HUES64 (cell line): Measurements from ENCODE around the gene LEF1. TPM values are rescaled to one million over a fixed set of nuclear protein-coding genes. Genes with fewer than 3 reads are reported as not detected.

ENCODE experiments used
- H3K27ac ChIP-seq: 2 replicates; pipeline ENCODE4 v1.7.0; 2013; ENCODE audit warnings: low read depth, low read length, inconsistent platforms
- H3K27me3 ChIP-seq: 2 replicates; pipeline ENCODE4 v1.6.1; 2013; ENCODE audit warnings: mild to moderate bottlenecking, low read length; ENCODE audit not compliant: insufficient read depth
- H3K36me3 ChIP-seq: 2 replicates; pipeline ENCODE4 v1.6.1; 2013; ENCODE audit warnings: mild to moderate bottlenecking, low read length; ENCODE audit not compliant: insufficient read depth
- H3K4me1 ChIP-seq: 2 replicates; pipeline ENCODE4 v1.6.1; 2013; ENCODE audit warnings: mild to moderate bottlenecking, low read length, moderate library complexity; ENCODE audit not compliant: insufficient read depth
- H3K4me3 ChIP-seq: 2 replicates; pipeline ENCODE4 v1.5.1; 2013; ENCODE audit warnings: mild to moderate bottlenecking, low read length, moderate library complexity
- H3K9ac ChIP-seq: 2 replicates; pipeline ENCODE4 v1.6.1; 2013; ENCODE audit warnings: mild to moderate bottlenecking, low read depth, low read length
- H3K9me3 ChIP-seq: 2 replicates; pipeline ENCODE4 v1.6.1; 2013; ENCODE audit warnings: low read depth, low read length; ENCODE audit not compliant: insufficient read depth
- WGBS: fragments of 150-250, 120-280 bp; methylation state at CpG from one replicate; pipeline ENCODE4 v1.1.7; 2013; ENCODE audit warnings: missing lambda C conversion rate; 5-methylcytosine and 5-hydroxymethylcytosine counted together
- polyA plus RNA-seq, 2 experiments: library from polyadenylated mRNA; stranded (reverse); fragments of 50-300 nt; gene quantifications; one replicate each; pipeline ENCODE4 v1.2.3, GENCODE V29; 2013

The LEF1 gene
- polyA plus RNA-seq (2013, experiment 1 of 2), result 18.5 TPM
- polyA plus RNA-seq (2013, experiment 2 of 2), result 24.4 TPM

DNA sequence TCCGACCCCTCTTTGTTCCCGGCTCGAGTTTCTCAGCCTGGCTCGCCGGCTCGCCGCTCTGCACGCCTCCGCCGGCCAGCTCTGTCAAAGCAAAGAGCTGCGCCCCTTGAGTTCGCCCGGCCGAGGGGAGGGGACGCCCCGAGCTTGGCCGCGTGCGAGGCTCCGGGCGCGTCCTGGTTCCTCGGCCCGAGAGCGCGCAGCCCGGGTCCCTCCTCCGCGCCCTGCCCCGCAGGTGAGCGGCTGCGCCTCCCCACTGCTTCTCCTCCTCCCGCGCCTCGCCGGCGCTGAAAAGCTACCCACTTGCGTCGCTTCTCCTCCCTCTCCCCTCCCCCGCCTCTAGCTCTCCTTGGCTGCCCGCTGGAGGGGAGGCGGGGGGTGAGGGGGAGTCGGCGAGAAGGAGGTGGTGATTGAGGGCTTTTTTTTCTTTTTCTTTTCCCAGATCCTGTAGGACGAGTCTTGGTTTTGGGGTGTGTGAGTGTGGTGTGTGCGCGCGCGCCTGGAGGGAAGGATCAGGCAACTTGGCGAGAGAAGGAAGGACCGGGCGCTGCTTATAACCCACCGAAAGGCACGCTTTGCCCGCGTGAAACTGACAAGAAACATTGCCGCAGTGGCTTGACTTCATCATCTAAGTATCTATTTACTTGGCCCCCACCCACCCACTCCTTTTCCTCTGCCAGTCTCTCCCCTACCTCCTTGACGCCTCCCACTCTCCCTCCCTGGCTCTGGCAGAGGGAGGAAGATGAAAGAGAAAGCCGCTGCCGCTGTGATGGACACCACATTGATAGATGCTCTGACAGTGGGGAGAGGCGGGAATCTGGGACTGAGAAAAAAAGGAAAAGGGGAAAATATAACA is at the start of gene LEF1:
LEF1 (minus strand) TSS at position 262 of the 853 bp plus-strand sequence. CDS start 1,165 bp downstream, outside the sequence.
- Histone ChIP-seq H3K27ac (peak within 1 kb of the TSS; percentile 53), H3K4me1 (peaks cover 46% of the 10 kb centered on the region), H3K9ac (peak within 1 kb of the TSS; percentile 75), H3K4me3 (peak within 1 kb of the TSS; percentile 77), H3K36me3 (no peaks in the 10 kb centered on the region; the same call in 1 of the 2 replicates), H3K9me3 (no peaks in the 10 kb centered on the region), H3K27me3 (peaks cover 100% of the 10 kb centered on the region)
- 1% methylated on average over 47 of the region's 61 CpGs for WGBS

DNA sequence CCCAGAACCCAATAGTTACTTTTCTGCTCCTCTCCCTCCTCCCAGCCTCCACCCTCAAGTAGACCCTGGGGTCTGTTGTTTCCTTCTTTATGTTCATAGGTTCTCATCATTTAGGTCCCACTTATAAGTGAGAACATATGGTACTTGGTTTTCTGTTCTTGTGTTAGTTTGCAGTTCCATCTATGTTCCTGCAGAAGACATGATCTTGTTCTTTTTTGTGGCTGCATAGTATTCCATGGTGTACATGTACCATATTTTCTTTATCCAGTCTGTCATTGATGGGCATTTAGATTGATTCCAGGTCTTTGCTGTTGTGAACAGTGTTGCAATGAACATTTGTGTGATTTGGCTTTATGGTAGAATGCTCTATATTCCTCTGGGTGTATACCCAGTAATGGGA is 47.8 kb upstream of the LEF1 start:
- H3K36me3 ChIP-seq, result no peaks in the 10 kb centered on the region
- no peak overlapping the region for H3K27ac ChIP-seq
- H3K27me3 ChIP-seq, result no peaks in the 10 kb centered on the region
- no peak overlapping the region for H3K9ac ChIP-seq
- no peaks in the 10 kb centered on the region for H3K9me3 ChIP-seq
- no peaks in the 10 kb centered on the region for H3K4me1 ChIP-seq
- no peak overlapping the region for H3K4me3 ChIP-seq

DNA sequence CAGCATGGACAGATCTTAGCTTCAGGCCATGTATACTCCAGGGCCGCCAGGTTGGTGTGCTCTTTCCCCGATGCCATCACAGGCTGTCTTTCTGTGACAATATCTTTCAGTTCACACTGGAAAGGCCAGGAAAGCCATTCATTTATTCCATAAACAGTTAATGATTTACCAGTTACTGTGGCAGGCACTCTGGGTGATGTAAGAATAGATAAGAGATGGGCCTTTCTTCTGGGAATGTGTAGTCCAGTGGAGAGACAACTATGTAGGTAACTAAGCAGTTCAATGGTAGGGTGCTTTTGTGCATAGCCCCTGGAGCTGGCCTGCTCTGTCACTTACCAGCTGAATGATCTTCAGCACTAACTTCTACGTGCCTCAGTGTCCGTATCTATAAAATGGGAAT is 46.3 kb upstream of the LEF1 start:
- Histone ChIP-seq H3K9ac (no peak overlapping the region), H3K36me3 (no peaks in the 10 kb centered on the region), H3K27me3 (no peaks in the 10 kb centered on the region), H3K4me3 (no peak overlapping the region), H3K9me3 (no peaks in the 10 kb centered on the region), H3K27ac (no peak overlapping the region), H3K4me1 (no peaks in the 10 kb centered on the region)
- WGBS, result 89% methylated on average over 4 of the region's 4 CpGs

DNA sequence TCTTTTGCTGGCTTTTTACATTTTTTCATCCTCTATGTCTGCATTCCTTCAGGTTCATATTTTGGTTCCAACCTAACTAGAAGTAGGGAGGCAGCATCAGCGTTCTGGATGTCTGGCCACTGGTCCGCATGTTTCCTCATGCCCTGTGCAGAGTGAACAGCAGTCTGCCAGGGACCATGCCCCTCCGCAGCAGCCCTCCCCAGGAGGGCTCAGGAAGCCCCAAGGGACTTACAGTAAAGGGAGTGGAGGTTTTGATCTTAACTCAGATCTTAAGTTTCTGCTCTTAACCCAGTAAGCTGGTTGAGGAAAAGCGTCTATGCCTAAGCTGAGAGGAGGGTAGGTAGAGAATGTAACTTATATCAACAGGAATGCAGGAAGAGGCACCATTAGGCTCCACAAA is 45.0 kb upstream of the LEF1 start:
- no peaks in the 10 kb centered on the region for H3K4me1 ChIP-seq
- WGBS, result 84% methylated on average over 4 of the region's 4 CpGs
- H3K27ac ChIP-seq, result no peak overlapping the region
- no peak overlapping the region for H3K9ac ChIP-seq
- no peaks in the 10 kb centered on the region for H3K9me3 ChIP-seq
- no peak overlapping the region for H3K4me3 ChIP-seq
- no peaks in the 10 kb centered on the region for H3K36me3 ChIP-seq
- H3K27me3 ChIP-seq, result no peaks in the 10 kb centered on the region

DNA sequence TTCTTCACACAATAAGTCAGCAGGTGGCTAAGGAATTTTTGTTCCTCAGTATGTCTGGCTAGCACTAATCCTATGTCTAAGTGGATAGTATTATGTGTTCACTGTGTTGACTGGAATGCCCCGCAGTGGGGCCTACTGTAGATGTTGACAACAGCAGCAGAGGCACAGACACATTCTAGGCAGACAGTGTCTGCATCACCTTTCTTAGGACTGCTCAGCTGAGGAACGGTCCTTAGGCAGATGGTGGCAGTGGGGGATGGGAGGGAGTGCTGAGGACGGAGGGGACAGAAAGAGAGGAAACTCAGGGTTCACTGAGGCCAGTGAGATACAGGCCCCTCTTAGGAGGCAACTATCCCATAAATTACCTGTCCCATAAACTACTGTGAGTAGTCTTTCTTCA is 44.6 kb upstream of the LEF1 start:
- Histone ChIP-seq H3K27ac (no peak overlapping the region), H3K4me3 (no peak overlapping the region), H3K27me3 (no peaks in the 10 kb centered on the region), H3K9me3 (no peaks in the 10 kb centered on the region), H3K4me1 (no peaks in the 10 kb centered on the region), H3K36me3 (no peaks in the 10 kb centered on the region), H3K9ac (no peak overlapping the region)
- WGBS, result 66% methylated on average over 3 of the region's 3 CpGs

DNA sequence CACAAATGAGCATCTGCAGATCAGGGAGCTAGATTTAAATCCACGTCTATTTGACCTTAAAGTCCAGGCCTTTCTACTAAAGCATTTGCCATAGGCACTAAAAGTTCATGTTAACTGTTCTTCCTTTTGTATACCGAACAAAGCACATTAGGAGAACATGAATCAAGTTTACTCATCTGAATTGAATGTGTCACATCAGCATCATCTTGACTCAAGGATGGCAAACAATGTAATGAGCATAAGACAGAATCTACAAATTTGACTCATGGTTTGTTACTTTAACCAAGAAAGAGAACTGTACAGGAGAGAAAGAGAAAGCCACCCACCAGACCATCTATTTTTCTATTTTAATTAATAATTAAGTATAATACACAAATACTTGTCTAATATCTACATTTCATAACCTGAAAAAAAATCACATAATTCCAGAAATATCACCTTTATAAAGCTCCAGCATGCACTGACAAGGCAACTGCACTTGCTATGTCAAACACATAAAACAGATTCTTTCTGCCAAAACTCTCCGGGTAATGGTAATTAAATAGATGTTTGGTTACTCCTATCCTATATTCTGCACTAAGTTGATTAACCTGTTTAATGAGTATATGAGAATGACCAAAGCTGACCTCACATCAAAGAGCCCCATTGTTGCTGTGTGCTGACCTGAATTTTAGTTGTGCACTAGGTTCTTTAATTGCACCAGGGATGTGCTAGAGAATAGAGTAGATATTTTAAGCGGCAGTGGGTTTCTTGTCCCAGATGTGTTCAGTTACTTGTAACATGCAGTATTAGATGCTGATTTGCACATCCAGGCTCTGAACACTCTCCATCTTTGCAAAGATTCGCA is 42.5 kb upstream of the LEF1 start:
- WGBS, result 93% methylated on average over 3 of the region's 5 CpGs
- Histone ChIP-seq H3K9ac (no peak overlapping the region), H3K27me3 (no peaks in the 10 kb centered on the region), H3K9me3 (no peaks in the 10 kb centered on the region), H3K4me1 (peaks cover 4% of the 10 kb centered on the region; the same call in 1 of the 2 replicates), H3K4me3 (no peak overlapping the region), H3K27ac (no peak overlapping the region), H3K36me3 (no peaks in the 10 kb centered on the region)

DNA sequence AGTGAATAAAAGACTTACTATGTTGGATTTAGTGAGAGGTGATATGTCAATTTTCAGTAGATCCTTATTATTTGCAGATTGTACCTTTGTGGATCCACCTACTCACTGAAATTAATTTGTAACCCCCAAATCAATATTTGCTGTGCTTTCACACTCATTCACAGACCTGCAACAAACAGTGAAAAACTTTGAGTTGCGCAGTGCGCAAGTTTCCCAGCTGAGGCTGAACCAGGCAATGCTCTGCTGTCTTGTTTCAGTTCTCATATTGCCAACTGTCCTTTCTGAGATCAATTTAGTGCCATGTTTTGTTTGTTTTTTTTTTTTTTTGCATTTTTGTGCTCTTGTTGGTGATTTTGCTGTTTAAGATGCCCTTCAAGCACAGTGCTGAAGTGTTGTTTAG is 40.8 kb upstream of the LEF1 start:
- Histone ChIP-seq H3K9me3 (no peaks in the 10 kb centered on the region), H3K4me1 (peaks cover 4% of the 10 kb centered on the region; the same call in 1 of the 2 replicates), H3K9ac (no peak overlapping the region), H3K27me3 (no peaks in the 10 kb centered on the region), H3K4me3 (no peak overlapping the region), H3K27ac (no peak overlapping the region), H3K36me3 (no peaks in the 10 kb centered on the region)
- WGBS, result 96% methylated on average over 2 of the region's 2 CpGs

DNA sequence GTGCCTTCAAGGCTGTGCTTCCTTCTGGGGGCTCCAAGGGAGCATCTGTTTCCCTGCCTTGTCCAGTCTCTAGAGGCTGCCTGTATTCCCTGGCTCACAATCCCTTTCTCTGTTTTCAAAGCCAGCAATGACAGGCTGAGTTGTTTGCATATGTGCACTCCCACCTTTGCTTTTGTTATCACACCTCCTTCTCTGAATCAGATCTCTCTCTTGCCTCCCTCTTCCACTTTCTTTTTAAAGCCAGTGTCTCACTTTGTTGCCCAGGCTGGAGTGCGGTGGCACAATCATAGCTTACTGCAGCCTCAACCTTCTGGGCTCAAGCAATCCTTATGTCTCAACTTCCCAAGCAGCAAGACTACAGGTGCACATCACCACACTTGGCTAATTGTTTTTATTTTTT is 37.1 kb upstream of the LEF1 start:
- 95% methylated on average over 1 of the region's 1 CpG for WGBS
- no peak overlapping the region for H3K27ac ChIP-seq
- no peaks in the 10 kb centered on the region for H3K27me3 ChIP-seq
- no peak overlapping the region for H3K9ac ChIP-seq
- H3K36me3 ChIP-seq, result no peaks in the 10 kb centered on the region
- no peaks in the 10 kb centered on the region for H3K9me3 ChIP-seq
- peaks cover 4% of the 10 kb centered on the region; the same call in 1 of the 2 replicates for H3K4me1 ChIP-seq
- no peak overlapping the region for H3K4me3 ChIP-seq

DNA sequence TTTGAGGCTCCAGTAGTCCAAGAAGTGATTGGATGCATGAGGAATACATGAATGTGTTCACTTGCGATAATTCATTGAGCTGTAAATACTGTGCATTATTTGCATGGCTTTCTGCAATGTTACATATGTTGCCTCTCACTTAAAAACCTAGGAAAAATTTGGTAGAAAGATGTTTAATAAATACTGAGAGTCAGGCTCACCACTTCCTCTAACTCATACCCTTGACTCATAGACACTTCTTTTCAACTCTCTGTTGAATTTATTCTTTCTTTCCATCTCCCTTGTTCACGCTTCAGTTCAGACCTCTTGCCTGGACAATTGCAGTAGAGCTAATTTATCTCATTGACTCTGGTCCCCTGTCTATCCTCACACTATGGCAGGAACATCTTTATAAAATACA is 35.8 kb upstream of the LEF1 start:
- 92% methylated on average over 2 of the region's 2 CpGs for WGBS
- H3K36me3 ChIP-seq, result no peaks in the 10 kb centered on the region
- H3K27ac ChIP-seq, result no peak overlapping the region
- no peak overlapping the region for H3K9ac ChIP-seq
- no peaks in the 10 kb centered on the region for H3K27me3 ChIP-seq
- H3K4me3 ChIP-seq, result no peak overlapping the region
- peaks cover 4% of the 10 kb centered on the region; the same call in 1 of the 2 replicates for H3K4me1 ChIP-seq
- H3K9me3 ChIP-seq, result no peaks in the 10 kb centered on the region

DNA sequence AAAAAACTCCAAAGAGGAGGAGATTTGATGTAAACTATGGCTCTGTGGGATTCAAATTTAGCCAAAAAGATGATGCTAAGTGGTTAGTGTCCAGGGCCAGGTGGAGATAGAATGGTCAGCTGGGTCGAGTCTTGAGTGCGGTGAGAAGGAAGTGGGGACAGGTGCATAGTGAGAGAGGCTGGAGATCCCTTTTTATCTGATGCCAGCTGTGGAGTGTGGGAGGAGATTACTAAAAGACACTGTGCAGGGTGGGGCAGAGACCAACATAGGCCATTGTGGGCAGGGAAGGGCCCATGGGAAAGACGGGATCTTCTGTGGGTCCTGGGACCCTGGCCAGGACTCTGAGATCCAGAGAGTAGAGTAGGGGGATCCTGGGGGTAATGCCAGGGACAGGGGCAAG is 34.6 kb upstream of the LEF1 start:
- 90% methylated on average over 3 of the region's 3 CpGs for WGBS
- Histone ChIP-seq H3K4me1 (peaks cover 4% of the 10 kb centered on the region; the same call in 1 of the 2 replicates), H3K9ac (no peak overlapping the region), H3K9me3 (no peaks in the 10 kb centered on the region), H3K27ac (no peak overlapping the region), H3K4me3 (no peak overlapping the region), H3K27me3 (no peaks in the 10 kb centered on the region), H3K36me3 (no peaks in the 10 kb centered on the region)

DNA sequence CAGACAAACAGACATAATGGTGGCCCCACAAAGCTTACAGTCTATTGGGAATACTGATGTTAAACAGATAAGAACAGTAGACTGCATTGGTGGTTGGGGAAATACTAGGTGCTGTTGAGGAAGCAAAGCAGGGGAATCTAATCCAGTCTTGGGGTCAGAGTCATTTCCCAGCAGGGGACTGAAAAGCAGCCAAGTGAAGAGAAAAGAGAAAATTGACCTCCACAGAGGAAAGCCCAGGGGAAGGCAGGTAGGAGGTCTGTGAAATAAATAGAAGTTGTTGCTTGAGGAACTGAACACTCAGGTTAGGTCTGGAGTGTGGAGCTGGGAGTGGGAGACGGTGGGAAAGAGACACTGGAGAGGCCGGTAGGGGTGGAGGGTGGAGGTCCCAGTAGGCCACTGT is 33.0 kb upstream of the LEF1 start:
- no peak overlapping the region for H3K4me3 ChIP-seq
- H3K4me1 ChIP-seq, result peaks cover 2% of the 10 kb centered on the region; the same call in 1 of the 2 replicates
- H3K27me3 ChIP-seq, result no peaks in the 10 kb centered on the region
- H3K27ac ChIP-seq, result no peak overlapping the region
- 94% methylated on average over 2 of the region's 2 CpGs for WGBS
- no peaks in the 10 kb centered on the region for H3K36me3 ChIP-seq
- H3K9ac ChIP-seq, result no peak overlapping the region
- H3K9me3 ChIP-seq, result no peaks in the 10 kb centered on the region
